CD4-positive, alpha-beta T cell treated with Interleukin-15 for 4 hours (primary cell): ENCODE results near the gene BBIP1.

ENCODE experiments used
- DNase-seq: peaks from one replicate; pipeline ENCODE4 v3.0.0-alpha.2; 2020; ENCODE audit warnings: low spot score

The BBIP1 gene

GRCh38 chr10:110862961-110863360 is 56.0 kb downstream of the BBIP1 start:
- no peak for DNase-seq

GRCh38 chr10:110861930-110862649 is 56.9 kb downstream of the BBIP1 start:
- no peak for DNase-seq

- DNase-seq = no peak
These were observed 57.5 kb downstream of the BBIP1 start for GRCh38 chr10:110861476-110861875.

GRCh38 chr10:110860576-110861241 is 58.3 kb downstream of the BBIP1 start:
- peak; percentile 70 for DNase-seq

- no peak for DNase-seq
These were observed 59.0 kb downstream of the BBIP1 start for GRCh38 chr10:110859973-110860376.

GRCh38 chr10:110859206-110859972 is 59.6 kb downstream of the BBIP1 start:
- DNase-seq = no peak

- no peak for DNase-seq
These were observed 60.6 kb downstream of the BBIP1 start for GRCh38 chr10:110858297-110858934.

GRCh38 chr10:110857265-110858171 is 61.5 kb downstream of the BBIP1 start:
- DNase-seq = no peak

- no peak for DNase-seq
These were observed 64.9 kb downstream of the BBIP1 start for GRCh38 chr10:110853921-110854605.

GRCh38 chr10:110852947-110853346 is 66.0 kb downstream of the BBIP1 start:
- DNase-seq = no peak

GRCh38 chr10:110852255-110852896 is 66.6 kb downstream of the BBIP1 start:
- DNase-seq = peak; percentile 41

- DNase-seq = no peak
These were observed 67.9 kb downstream of the BBIP1 start for GRCh38 chr10:110851020-110851612.

GRCh38 chr10:110850099-110850498 is 68.9 kb downstream of the BBIP1 start:
- no peak for DNase-seq
